ENCODE data around the gene LMO7.

The LMO7 gene
- long read RNA-seq, donor 1, transcript LMO7-227 (1 exons, 2,039 nt): major isoform, 12 of 17 reads
- long read RNA-seq, donor 1, partial matches to known transcripts: 0 of 17 reads
- long read RNA-seq, donor 1, other reads (novel, unspliced or antisense): 0 of 17 reads
- long read RNA-seq, donor 2, partial matches to known transcripts: 0 of 6 reads
- long read RNA-seq, donor 2, other reads (novel, unspliced or antisense): 0 of 6 reads
- long read RNA-seq, donor 3, transcript LMO7-227 (1 exons, 2,039 nt): major isoform, 10 of 10 reads
- long read RNA-seq, donor 3, partial matches to known transcripts: 0 of 10 reads
- long read RNA-seq, donor 3, other reads (novel, unspliced or antisense): 0 of 10 reads
- long read RNA-seq, donor 4, transcript LMO7-227 (1 exons, 2,039 nt): major isoform, 8 of 18 reads
- long read RNA-seq, donor 4, partial matches to known transcripts: 5 of 18 reads
- long read RNA-seq, donor 4, other reads (novel, unspliced or antisense): 0 of 18 reads
- long read RNA-seq, donor 5, partial matches to known transcripts: 0 of 4 reads
- long read RNA-seq, donor 5, other reads (novel, unspliced or antisense): 0 of 4 reads
- long read RNA-seq, donor 6, transcript LMO7-227 (1 exons, 2,039 nt): major isoform, 9 of 11 reads
- long read RNA-seq, donor 6, partial matches to known transcripts: 0 of 11 reads
- long read RNA-seq, donor 6, other reads (novel, unspliced or antisense): 0 of 11 reads
- long read RNA-seq, donor 7, transcript LMO7-227 (1 exons, 2,039 nt): major isoform, 11 of 13 reads
- long read RNA-seq, donor 7, partial matches to known transcripts: 0 of 13 reads
- long read RNA-seq, donor 7, other reads (novel, unspliced or antisense): 0 of 13 reads
- long read RNA-seq, donor 8, transcript LMO7-227 (1 exons, 2,039 nt): major isoform, 7 of 12 reads
- long read RNA-seq, donor 8, partial matches to known transcripts: 0 of 12 reads
- long read RNA-seq, donor 8, other reads (novel, unspliced or antisense): 0 of 12 reads

GRCh38 chr13:75635828-75636435 lies at the start of gene LMO7:
Gene LMO7, plus strand, starts transcription at chr13:75636330. Its CDS starts 328 bp downstream, at chr13:75636658.
- peak; percentile 75 for DNase-seq

GRCh38 chr13:75587679-75588078 lies 48.5 kb upstream of the LMO7 start:
- DNase-seq: no peak

- no peak for DNase-seq
Measured at GRCh38 chr13:75596657-75597182, 39.4 kb upstream of the LMO7 start.

- no peak for DNase-seq
Measured at GRCh38 chr13:75600371-75600770, 35.8 kb upstream of the LMO7 start.

GRCh38 chr13:75603038-75603437 lies 33.1 kb upstream of the LMO7 start:
- DNase-seq: no peak

GRCh38 chr13:75607447-75607846 lies 28.7 kb upstream of the LMO7 start:
- DNase-seq: no peak

- DNase-seq: no peak
Measured at GRCh38 chr13:75610466-75610865, 25.7 kb upstream of the LMO7 start.

GRCh38 chr13:75612354-75612753 lies 23.8 kb upstream of the LMO7 start:
- DNase-seq: no peak

- DNase-seq: no peak
Measured at GRCh38 chr13:75617230-75617629, 18.9 kb upstream of the LMO7 start.

GRCh38 chr13:75618308-75618707 lies 17.8 kb upstream of the LMO7 start:
- DNase-seq: no peak

- DNase-seq: no peak
Measured at GRCh38 chr13:75620020-75620419, 16.1 kb upstream of the LMO7 start.

- DNase-seq: no peak
Measured at GRCh38 chr13:75621147-75621546, 15.0 kb upstream of the LMO7 start.

- no peak for DNase-seq
Measured at GRCh38 chr13:75628801-75629200, 7.3 kb upstream of the LMO7 start.

GRCh38 chr13:75633285-75633684 lies 2.8 kb upstream of the LMO7 start:
- peak; percentile 4 for DNase-seq

GRCh38 chr13:75635101-75635827 lies 866 bp upstream of the LMO7 start:
- DNase-seq: peak; percentile 28

GRCh38 chr13:75636436-75637180 lies 478 bp downstream of the LMO7 start:
- DNase-seq: peak; percentile 83

- peak; percentile 28 for DNase-seq
Measured at GRCh38 chr13:75637181-75637750, 1.1 kb downstream of the LMO7 start.

GRCh38 chr13:75639454-75639853 lies 3.3 kb downstream of the LMO7 start:
- no peak for DNase-seq

GRCh38 chr13:75641026-75641425 lies 4.9 kb downstream of the LMO7 start:
- no peak for DNase-seq

- DNase-seq: no peak
Measured at GRCh38 chr13:75643182-75643581, 7.1 kb downstream of the LMO7 start.

- DNase-seq: no peak
Measured at GRCh38 chr13:75643693-75644092, 7.6 kb downstream of the LMO7 start.

Measured in right kidney (tissue), 9 donors.